GM23338 (cell line): ENCODE data around the gene FBXL19. TPM values are rescaled to one million over a fixed set of nuclear protein-coding genes. Genes with fewer than 3 reads are reported as not detected.

Source experiments
- ATAC-seq: fragments of 200-7000 bp; cut with Tn5 transposase; 3 replicates; pipeline ENCODE4 v1.9.1; 2020
- DNase-seq: peaks from one replicate; pipeline ENCODE4 v3.0.0-alpha.2; 2015; ENCODE audit warnings: low spot score
- H2AFZ ChIP-seq: fragments of 200-600 bp; sonication (generic); 2 replicates; pipeline ENCODE4 v1.8.0; 2016; ENCODE audit warnings: antibody characterized with exemption, mild to moderate bottlenecking, moderate library complexity
- H3F3A ChIP-seq: fragments of 200-600 bp; sonication (generic); replicated peaks from 2 replicates; pipeline ENCODE4 v1.8.0; 2017; ENCODE audit warnings: antibody characterized with exemption, mixed run types, low read depth
- H3K27ac ChIP-seq: fragments of 200-600 bp; sonication (generic); 2 replicates; pipeline ENCODE4 v1.6.1; 2016; ENCODE audit warnings: low read depth
- H3K27me3 ChIP-seq: fragments of 200-600 bp; sonication (generic); 2 replicates; pipeline ENCODE4 v1.8.0; 2016; ENCODE audit warnings: mild to moderate bottlenecking, mixed run types, moderate library complexity; ENCODE audit not compliant: insufficient read depth
- H3K36me3 ChIP-seq: fragments of 200-600 bp; sonication (generic); 2 replicates; pipeline ENCODE4 v1.8.0; 2016; ENCODE audit warnings: mild to moderate bottlenecking; ENCODE audit not compliant: insufficient read depth
- H3K4me1 ChIP-seq: fragments of 200-600 bp; sonication (generic); 2 replicates; pipeline ENCODE4 v1.8.0; 2016; ENCODE audit warnings: mild to moderate bottlenecking, moderate library complexity; ENCODE audit not compliant: insufficient read depth
- H3K4me2 ChIP-seq: fragments of 200-600 bp; sonication (generic); 2 replicates; pipeline ENCODE4 v1.7.1; 2017; ENCODE audit warnings: mixed run types
- H3K4me3 ChIP-seq: fragments of 200-600 bp; sonication (generic); 2 replicates; pipeline ENCODE4 v1.6.1; 2016; ENCODE audit warnings: mixed run types
- H3K79me2 ChIP-seq: fragments of 200-600 bp; sonication (generic); replicated peaks from 2 replicates; pipeline ENCODE4 v1.8.0; 2017; ENCODE audit warnings: mild to moderate bottlenecking; ENCODE audit not compliant: insufficient read depth
- H3K9me2 ChIP-seq: fragments of 200-600 bp; sonication (generic); 2 replicates; pipeline ENCODE4 v1.8.0; 2017; ENCODE audit not compliant: insufficient read depth
- H4K20me1 ChIP-seq: fragments of 200-600 bp; sonication (generic); replicated peaks from 2 replicates; pipeline ENCODE4 v1.8.0; 2017; ENCODE audit warnings: mild to moderate bottlenecking; ENCODE audit not compliant: insufficient read depth
- H3K27ac Mint-ChIP-seq: 2 replicates; pipeline ENCODE4 v1.8.0; 2020; ENCODE audit warnings: inconsistent platforms, mild to moderate bottlenecking, moderate library complexity, mixed read lengths
- H3K27me3 Mint-ChIP-seq: 3 replicates; pipeline ENCODE4 v1.8.0; 2022; ENCODE audit warnings: low read depth, mild to moderate bottlenecking, moderate library complexity, mixed read lengths, inconsistent platforms; ENCODE audit not compliant: insufficient read depth, poor library complexity
- H3K36me3 Mint-ChIP-seq: 3 replicates; pipeline ENCODE4 v1.8.0; 2021; ENCODE audit warnings: low read depth, mild to moderate bottlenecking, inconsistent platforms, moderate library complexity, mixed read lengths
- H3K4me1 Mint-ChIP-seq: 3 replicates; pipeline ENCODE4 v1.8.0; 2020; ENCODE audit warnings: mild to moderate bottlenecking, inconsistent platforms, mixed read lengths
- H3K4me3 Mint-ChIP-seq: 3 replicates; pipeline ENCODE4 v1.8.0; 2021; ENCODE audit warnings: moderate library complexity, mild to moderate bottlenecking, inconsistent platforms, mixed read lengths
- H3K9me3 Mint-ChIP-seq: 3 replicates; pipeline ENCODE4 v1.8.0; 2020; ENCODE audit warnings: moderate library complexity, mild to moderate bottlenecking, inconsistent platforms, mixed read lengths
- CREB1 ChIP-seq: fragments of 250-450 bp; sonication (Bioruptor Pico); IDR thresholded peaks from 2 replicates; pipeline ENCODE4 v1.5.0; 2020; ENCODE audit warnings: low read depth, mild to moderate bottlenecking, moderate library complexity
- CTCF ChIP-seq, 2 experiments: fragments of 200-600 bp in 1 of 2; sonication (generic) in 1 of 2; conservative IDR thresholded peaks; 2 replicates each; pipeline versions ENCODE4 v1.5.1 to v1.6.1; 2016 to 2017; ENCODE audit warnings: antibody characterized with exemption in 2 of 2, low read depth in 2 of 2, mild to moderate bottlenecking in 2 of 2, moderate library complexity in 1 of 2
- ETS1 ChIP-seq: IDR thresholded peaks from 2 replicates; pipeline ENCODE4 v1.6.1; 2016; ENCODE audit warnings: antibody characterized with exemption
- EZH2 ChIP-seq: fragments of 200-600 bp; sonication (generic); IDR thresholded peaks from one replicate; pipeline ENCODE4 v1.8.0; 2017; ENCODE audit warnings: antibody characterized with exemption, mild to moderate bottlenecking, low read depth; ENCODE audit not compliant: unreplicated experiment
- EZH2phosphoT487 ChIP-seq: fragments of 200-600 bp; sonication (generic); IDR thresholded peaks from one replicate; pipeline ENCODE4 v1.8.1; 2018; ENCODE audit warnings: antibody characterized with exemption; ENCODE audit not compliant: unreplicated experiment
- JUNB ChIP-seq: IDR thresholded peaks from one replicate; pipeline ENCODE4 v1.6.1; 2016; ENCODE audit warnings: antibody characterized with exemption; ENCODE audit not compliant: unreplicated experiment
- NANOG ChIP-seq: IDR thresholded peaks from 2 replicates; pipeline ENCODE4 v1.6.1; 2016; ENCODE audit warnings: antibody characterized with exemption, borderline replicate concordance
- POLR2AphosphoS5 ChIP-seq: IDR thresholded peaks from 2 replicates; pipeline ENCODE4 v1.6.1; 2016; ENCODE audit warnings: antibody characterized with exemption, low read depth
- REST ChIP-seq: IDR thresholded peaks from one replicate; pipeline ENCODE4 v1.6.1; 2018; ENCODE audit warnings: antibody characterized with exemption; ENCODE audit not compliant: unreplicated experiment
- STAT1 ChIP-seq: IDR thresholded peaks from one replicate; pipeline ENCODE4 v1.6.1; 2016; ENCODE audit warnings: antibody characterized with exemption; ENCODE audit not compliant: unreplicated experiment
- ZNF114 ChIP-seq: fragments of 250-450 bp; sonication (Bioruptor Pico); IDR thresholded peaks from 2 replicates; pipeline ENCODE4 v1.5.0; 2020; ENCODE audit warnings: mild to moderate bottlenecking, moderate library complexity
- ZNF331 ChIP-seq: fragments of 250-450 bp; sonication (Bioruptor Pico); IDR thresholded peaks from 2 replicates; pipeline ENCODE4 v1.5.0; 2020; ENCODE audit warnings: low read depth, mild to moderate bottlenecking, moderate library complexity
- ZNF462 ChIP-seq: fragments of 250-450 bp; sonication (Bioruptor Pico); IDR thresholded peaks from 2 replicates; pipeline ENCODE4 v1.5.0; 2020; ENCODE audit warnings: mild to moderate bottlenecking, moderate library complexity
- polyA plus RNA-seq: library from polyadenylated mRNA; unstranded; fragments of >200 nt; fragmentation: Nextera tagmentation; extraction: Ambion mirVana; gene quantifications from 2 replicates; pipeline ENCODE4 v1.2.1, GENCODE V29; 2016
- total RNA-seq: library from RNA; depleted of rRNA; stranded (reverse); fragments of >200 nt; shearing (Covaris generic); gene quantifications from 2 replicates; pipeline ENCODE4 v1.2.3, GENCODE V29; 2014

Gene FBXL19
- total and polyA plus RNA-seq, 2 experiments from 2014 or later = 12.5 to 71.5 TPM

GRCh38 chr16:30893744-30894539 lies 29.4 kb upstream of the FBXL19 start, which contains the start of gene BCL7C:
Gene BCL7C, minus strand, starts transcription at chr16:30894077. Its CDS starts 133 bp downstream, at chr16:30893944.
- H3K36me3 ChIP-seq = no peaks in the 10 kb centered on the region
- peak within 1 kb of the TSS; percentile 76 for H3K4me3 ChIP-seq
- H3K27me3 Mint-ChIP-seq = peaks cover 20% of the 10 kb centered on the region
- H3K4me2 ChIP-seq = peak within 1 kb of the TSS; percentile 94
- ATAC-seq (peak; percentile 64), DNase-seq (peak; percentile 93)
- H3K9me2 ChIP-seq = no peaks in the 10 kb centered on the region
- peaks cover 25% of the 10 kb centered on the region for H3F3A ChIP-seq
- H3K9me3 Mint-ChIP-seq = no peaks in the 10 kb centered on the region
- no peak within 1 kb of the TSS; the same call in 1 of the 2 replicates for H3K27ac Mint-ChIP-seq
- H2AFZ ChIP-seq = peak within 1 kb of the TSS; percentile 85
- no peaks in the 10 kb centered on the region for H3K79me2 ChIP-seq
- peak within 1 kb of the TSS; percentile 76 for H3K4me3 Mint-ChIP-seq
- H3K27me3 ChIP-seq = peaks cover 10% of the 10 kb centered on the region
- TF ChIP-seq JUNB = no peak
- peak; percentile 68 for TF ChIP-seq POLR2AphosphoS5
- TF ChIP-seq CTCF (conservative IDR thresholded peaks at IDR 0.05; ENCODE audit: low read depth in 2 of 2) = peak in 1 of 2 experiments; percentile 68; a peak in 3 of 4 replicates
- no peak for TF ChIP-seq STAT1
- no peak for TF ChIP-seq ETS1
- no peak for TF ChIP-seq REST
- no peak for TF ChIP-seq ZNF114 (CRISPR knock-in tag)
- TF ChIP-seq CREB1 (CRISPR knock-in tag) = no peak
- TF ChIP-seq ZNF331 = no peak
- no peak for TF ChIP-seq ZNF462 (CRISPR knock-in tag)
- no peak for TF ChIP-seq EZH2
- no peak for TF ChIP-seq EZH2phosphoT487
- no peak for TF ChIP-seq NANOG
- peaks cover 11% of the 10 kb centered on the region for H3K36me3 Mint-ChIP-seq
- peaks cover 25% of the 10 kb centered on the region for H3K4me1 ChIP-seq
- H3K27ac ChIP-seq = no peak within 1 kb of the TSS
- no peaks in the 10 kb centered on the region for H4K20me1 ChIP-seq
- H3K4me1 Mint-ChIP-seq = peaks cover 26% of the 10 kb centered on the region
